GM12891 (cell line): ENCODE measurements around the gene VTN.

Experiments
- POLR2A ChIP-seq: IDR thresholded peaks from 2 replicates; pipeline ENCODE4 v1.6.1; 2011; ENCODE audit warnings: low read depth, low read length, control low read depth
- POLR2AphosphoS5 ChIP-seq: IDR thresholded peaks from 2 replicates; pipeline ENCODE4 v1.6.1; 2011; ENCODE audit warnings: low read depth, low read length, control low read depth
- TAF1 ChIP-seq: IDR thresholded peaks from 2 replicates; pipeline ENCODE4 v1.6.1; 2011; ENCODE audit warnings: low read depth, low read length, control low read depth

DNA sequence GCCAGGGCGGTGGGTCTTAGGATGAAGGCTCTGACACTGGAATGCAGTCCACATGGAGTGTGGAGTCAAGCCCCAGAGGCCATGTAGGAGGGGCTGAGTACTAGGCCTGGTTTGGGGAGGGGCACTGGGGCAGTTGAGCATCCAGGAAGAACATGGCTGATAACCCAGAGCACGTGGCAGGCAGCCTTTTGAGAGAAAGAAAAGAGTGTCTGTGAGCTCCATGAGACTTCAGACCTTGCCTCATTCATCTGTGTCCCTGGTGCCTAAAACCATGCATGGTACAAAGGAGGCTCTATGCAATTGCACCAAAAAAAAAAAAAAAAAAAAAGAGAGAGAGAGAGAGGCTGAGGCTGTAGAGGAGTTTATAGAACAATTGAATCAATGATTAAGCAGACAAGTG is 21.3 kb upstream of the VTN start:
- TF ChIP-seq POLR2A, result no peak
- no peak for TF ChIP-seq POLR2AphosphoS5
- no peak for TF ChIP-seq TAF1
